Kidney capillary endothelial cell (primary cell): Measurements from ENCODE around the gene LYPD6B.

ENCODE experiments used
- DNase-seq: peaks from one replicate; pipeline ENCODE4 v3.0.0-alpha.2; 2018; ENCODE audit warnings: low spot score

The LYPD6B gene

GRCh38 chr2:149041482-149041881 lies 3.0 kb downstream of the LYPD6B start:
- no peak for DNase-seq

- no peak for DNase-seq
These were observed 4.4 kb downstream of the LYPD6B start for GRCh38 chr2:149042881-149043280.

GRCh38 chr2:149044500-149044899 lies 6.0 kb downstream of the LYPD6B start:
- no peak for DNase-seq

DNA sequence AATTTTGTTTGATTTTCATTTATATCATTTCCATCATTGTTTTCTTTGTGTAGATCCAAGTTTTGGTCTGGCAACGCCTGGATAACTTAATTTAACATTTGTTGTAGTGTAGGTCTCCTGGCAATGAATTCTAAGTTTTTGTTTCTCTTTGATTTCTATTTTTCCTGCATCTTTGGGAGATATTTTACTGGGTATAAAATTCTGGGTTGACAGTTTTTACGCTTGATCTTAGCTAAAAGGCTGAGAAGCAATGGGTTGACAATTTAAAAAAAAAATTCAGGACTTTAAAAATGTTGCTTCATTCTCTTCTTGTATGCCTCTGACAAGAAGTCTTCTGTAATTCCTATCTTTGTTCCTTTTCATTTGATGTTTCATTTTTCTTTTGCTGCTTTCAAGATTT lies 8.6 kb downstream of the LYPD6B start:
- no peak for DNase-seq

GRCh38 chr2:149049142-149049541 lies 10.6 kb downstream of the LYPD6B start:
- no peak for DNase-seq

GRCh38 chr2:149050188-149050587 lies 11.7 kb downstream of the LYPD6B start:
- DNase-seq, result no peak

- DNase-seq, result no peak
These were observed 17.3 kb downstream of the LYPD6B start for GRCh38 chr2:149055751-149056150.

DNA sequence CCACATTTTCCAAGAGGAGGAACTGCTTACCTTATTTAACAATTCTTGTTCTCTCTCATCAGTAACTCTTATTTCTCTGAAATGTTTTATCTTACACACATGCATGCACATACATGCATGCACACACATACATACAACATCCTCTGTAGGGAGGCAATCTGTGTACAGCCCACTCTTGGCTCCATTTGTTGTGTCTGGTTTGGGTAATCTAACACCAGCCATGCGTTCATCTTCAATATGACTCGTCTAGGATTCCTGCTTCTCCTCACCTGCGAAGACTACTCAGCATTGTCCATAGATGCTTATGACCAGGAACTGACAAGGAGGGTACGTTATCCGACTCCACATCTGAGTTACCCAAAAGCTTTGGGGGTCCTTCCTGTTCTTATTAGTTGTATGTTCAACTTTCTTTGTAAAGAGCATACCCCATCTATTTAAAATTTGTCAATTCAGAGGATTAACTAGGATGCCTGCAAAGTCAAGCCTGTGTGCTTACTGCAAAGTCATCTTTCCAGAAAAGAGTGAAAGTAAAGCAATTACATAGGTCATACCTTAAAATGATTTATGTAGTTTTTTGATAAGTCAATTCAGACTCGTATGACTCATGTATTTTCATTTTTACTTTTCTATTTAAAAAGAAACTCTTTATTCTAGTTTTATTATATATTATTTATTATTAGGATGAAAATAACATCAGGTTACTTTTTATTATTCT lies 18.2 kb downstream of the LYPD6B start:
- DNase-seq, result no peak

DNA sequence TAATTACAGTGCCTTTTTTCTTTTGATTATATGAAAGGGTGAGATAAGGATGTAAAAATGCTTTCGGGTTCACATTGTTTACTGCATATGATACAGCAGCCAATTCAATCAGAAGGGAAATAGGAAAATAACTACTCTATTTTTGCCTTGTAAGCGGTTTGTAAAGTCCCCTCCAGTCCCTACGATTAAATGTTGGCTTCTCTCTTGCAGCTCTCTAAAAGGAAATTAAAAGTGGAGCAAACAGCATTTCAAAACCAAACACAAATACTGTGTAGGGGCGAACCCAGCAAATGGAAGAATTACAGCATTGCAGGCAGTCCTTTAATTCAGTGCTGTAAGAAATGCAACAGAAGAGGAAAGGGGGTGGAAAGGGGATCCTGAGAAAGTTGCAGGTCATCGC lies 18.9 kb downstream of the LYPD6B start:
- DNase-seq, result no peak

DNA sequence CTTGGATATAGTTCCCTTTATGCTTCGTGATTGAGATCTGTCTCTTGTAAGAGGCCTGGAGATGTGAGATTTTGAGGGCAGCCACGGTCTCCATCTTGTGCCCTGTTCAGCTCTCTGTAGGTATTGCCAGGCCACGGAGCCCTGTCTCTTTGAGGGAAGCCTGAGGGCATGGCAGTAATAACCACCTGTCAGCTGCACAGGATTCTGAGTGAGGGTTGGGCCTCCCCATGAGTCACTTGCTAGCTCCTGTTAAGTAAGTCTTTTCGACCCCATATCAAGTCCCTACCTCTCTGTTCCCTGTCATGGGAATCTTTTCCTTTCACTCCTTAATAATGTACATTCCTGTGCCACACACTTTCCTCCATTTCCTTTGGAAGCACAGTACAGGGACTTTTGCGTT lies 20.4 kb downstream of the LYPD6B start:
- DNase-seq, result no peak

DNA sequence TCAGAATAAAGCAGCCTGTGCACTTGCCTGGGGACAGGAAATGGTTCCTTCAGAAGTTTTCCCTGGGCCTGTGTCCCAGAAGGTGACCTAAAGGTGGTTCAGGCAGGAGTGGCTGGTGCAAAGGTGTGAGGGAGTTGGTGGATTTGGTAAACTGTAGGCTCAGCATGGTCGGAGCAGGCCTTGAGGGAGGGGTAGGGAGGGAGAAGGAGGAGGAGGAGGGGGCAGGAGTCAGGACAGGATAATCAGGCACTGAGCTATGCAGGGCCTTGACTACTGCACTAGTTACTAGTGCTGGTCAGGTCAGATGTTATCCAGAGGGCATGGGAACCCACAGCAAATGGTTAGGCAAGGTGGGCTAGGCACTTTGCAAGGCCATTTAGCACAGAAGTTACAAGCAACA lies 21.3 kb downstream of the LYPD6B start:
- no peak for DNase-seq

DNA sequence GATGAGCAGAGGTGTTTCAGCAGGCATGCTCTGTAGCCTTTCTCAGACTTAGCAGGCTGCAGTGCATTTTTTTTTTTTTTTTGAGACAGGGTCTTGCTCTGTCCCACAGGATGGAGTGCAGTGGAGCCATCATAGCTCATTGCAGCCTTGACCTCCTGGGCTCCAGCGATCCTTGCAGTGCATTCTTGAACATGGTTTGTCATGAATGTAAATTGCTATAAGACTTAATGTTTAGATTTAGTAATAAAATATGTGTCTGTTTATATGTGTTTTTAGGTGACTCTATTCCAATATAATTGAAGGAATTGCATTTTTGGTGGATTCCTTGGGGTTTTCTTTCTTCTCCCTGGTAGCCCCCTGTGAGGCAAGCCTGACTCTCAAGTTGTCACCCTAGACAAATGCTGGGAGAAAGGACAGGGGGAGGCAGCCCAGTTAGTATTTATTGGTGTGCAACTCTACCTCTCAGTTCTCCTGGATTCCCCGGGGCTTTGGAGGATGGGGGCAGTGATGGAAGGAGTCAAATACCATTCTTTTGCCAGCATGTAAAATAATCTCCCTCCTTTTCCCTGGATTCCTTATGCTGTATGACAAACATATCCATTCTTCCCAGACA lies 22.7 kb downstream of the LYPD6B start:
- no peak for DNase-seq

DNA sequence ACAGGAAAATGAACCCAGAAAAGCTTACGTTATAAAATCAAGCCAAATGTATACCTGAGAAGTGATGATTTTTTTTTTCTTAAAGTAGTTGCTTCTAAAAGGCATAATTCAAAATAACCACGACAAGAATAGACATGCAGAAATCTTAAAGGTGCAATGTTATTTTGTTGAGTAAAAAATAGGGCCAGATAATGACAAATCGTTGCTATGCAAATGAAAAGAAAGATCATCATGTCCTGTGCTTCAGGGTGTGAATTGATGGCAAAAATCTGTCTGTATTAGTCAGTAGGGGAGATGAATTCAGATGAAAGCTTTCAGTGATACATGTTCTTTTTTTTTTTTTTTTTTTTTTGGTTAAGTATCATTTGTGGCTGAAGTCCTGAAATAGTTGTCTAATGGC lies 24.0 kb downstream of the LYPD6B start:
- no peak for DNase-seq

DNA sequence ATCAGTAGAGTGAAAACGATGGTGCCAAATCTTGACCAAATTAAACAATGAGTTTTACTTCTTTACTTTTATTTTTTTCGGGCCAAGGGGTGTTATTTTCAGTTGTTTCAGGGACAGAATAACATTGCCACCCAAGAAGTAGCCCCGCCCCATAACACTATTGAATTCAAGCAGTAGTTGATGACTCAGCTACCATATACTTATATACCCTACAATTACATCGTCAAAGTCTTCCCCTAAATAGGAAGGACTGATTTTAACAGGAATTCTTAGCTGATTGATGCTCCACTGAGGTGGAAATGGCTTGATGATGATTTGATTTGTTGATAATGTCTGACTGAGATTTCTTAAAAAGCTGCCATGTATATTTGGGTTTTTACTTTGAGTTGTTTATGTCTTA lies 24.7 kb downstream of the LYPD6B start:
- no peak for DNase-seq

DNA sequence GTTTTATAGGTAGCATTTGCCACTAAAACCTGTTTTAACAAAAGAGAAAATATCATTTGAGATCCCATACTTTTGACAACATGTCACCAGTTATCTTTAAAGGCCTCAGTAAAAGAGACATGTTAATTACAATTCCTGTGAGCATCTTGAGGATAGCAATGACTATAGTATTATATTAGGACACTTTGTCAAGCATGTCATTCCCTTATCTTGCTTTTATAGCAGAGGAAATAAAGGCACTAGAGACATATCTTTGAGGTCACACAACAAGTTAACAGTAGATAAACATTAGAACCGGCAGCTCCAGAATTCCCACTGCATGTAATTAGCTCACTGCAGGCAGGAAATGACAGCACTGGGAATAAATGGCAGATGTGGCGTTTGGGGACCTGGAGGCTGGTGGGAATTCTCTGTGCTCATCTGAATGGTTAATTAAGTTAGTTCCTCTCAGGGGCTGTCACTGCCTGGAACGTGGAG lies 25.9 kb downstream of the LYPD6B start:
- DNase-seq, result peak; percentile 7

GRCh38 chr2:149064856-149065630 lies 26.5 kb downstream of the LYPD6B start:
- DNase-seq, result no peak

DNA sequence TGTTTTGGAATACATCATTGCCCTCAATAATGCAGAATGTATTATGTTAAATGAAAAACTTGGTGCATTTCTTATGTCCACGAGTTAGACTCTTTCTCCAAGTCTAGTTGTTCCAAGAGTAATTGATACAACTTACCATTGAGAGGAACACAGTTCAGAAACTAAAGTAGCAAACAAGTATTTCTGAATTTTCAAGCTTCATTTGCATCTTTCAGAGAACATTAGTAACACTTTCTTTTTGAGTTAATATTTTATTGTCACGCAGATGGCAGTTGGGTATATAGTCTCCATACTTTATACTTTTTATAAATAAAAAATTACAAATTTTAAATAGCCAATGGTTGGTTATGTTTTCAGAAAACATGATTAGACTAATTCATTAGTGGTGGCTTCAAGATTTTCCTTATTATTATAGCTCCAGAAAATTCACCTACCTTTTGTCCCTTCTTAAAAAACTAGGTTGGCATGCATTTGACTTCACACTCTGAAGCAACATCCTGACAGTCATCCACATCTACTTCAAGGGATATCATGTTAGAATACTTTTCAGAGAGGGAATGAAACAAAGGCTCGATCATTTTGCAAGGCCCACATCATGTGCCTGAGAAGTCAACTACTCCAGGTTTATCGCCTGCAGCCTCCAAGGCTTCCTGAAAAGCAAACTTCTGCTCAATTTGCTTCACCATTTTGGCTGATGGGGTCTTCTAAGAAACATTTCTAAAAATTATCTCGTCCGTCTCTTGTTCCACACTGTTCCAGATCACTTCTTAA lies 29.9 kb downstream of the LYPD6B start:
- no peak for DNase-seq

GRCh38 chr2:149068996-149069888 lies 30.7 kb downstream of the LYPD6B start:
- DNase-seq, result no peak

GRCh38 chr2:149070681-149071320 lies 32.3 kb downstream of the LYPD6B start:
- no peak for DNase-seq

DNA sequence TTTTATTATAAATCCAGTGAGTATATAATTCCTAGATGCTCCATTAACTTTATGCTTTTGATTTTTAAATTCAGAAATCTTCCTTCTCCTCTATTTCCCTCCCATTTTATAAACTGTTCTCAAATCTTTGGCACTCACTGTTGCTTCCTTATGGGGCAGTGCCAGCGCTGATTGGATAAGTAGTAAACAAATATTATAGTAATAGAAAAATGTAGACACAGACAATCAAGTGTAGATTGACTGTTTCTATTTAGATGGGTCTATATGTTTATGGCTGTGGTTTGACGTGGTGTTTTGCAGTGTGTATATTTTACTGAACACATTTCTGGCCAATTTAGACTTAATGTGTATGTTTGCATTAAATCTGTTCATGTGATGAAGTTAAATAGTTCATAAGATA lies 36.6 kb downstream of the LYPD6B start:
- no peak for DNase-seq

DNA sequence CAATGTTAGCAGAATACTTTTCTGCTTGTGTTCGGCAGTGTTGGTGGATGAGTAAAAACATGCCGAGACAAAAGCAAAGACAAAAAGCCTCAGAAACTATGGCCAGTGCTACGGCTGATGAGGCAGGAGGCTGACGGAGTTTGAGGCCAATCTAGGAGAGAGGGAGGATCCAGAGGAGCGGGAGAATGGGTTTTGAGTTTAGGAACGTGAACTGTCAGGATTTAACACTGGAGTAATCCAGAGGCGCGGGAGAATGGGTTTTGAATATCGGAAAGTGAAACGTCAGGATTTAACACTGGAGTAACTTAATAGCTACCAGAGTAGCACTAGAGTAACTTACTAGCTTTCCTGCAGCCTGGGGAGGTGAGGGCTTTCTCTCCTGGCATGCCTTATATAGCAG lies 37.4 kb downstream of the LYPD6B start:
- DNase-seq, result no peak
